SU-DHL-6 (cell line): ENCODE data around the gene BAX.
A peak's percentile ranks its signal among the peaks of the same experiment; 100 is the strongest.
"Not testable (repeated sequence)": the region's sequence is repeated elsewhere in the genome, so short reads cannot be mapped to it uniquely, and the experiment has no call there.

Experiments
- H2AFZ ChIP-seq: fragments of 200-600 bp; sonication (generic); 2 replicates; pipeline ENCODE4 v1.6.1; 2014; ENCODE audit warnings: low read depth, mild to moderate bottlenecking, moderate library complexity, mixed read lengths, antibody characterized with exemption, low read length; ENCODE audit not compliant: severe bottlenecking
- H3F3A ChIP-seq: fragments of 200-600 bp; shearing (Covaris generic); 2 replicates; pipeline ENCODE4 v1.6.0; 2016; ENCODE audit warnings: antibody characterized with exemption, mild to moderate bottlenecking; ENCODE audit not compliant: insufficient read depth
- H3K27ac ChIP-seq: fragments of 200-600 bp; sonication (generic); 2 replicates; pipeline ENCODE4 v1.5.1; 2016; ENCODE audit warnings: low read depth, mild to moderate bottlenecking, low read length, moderate library complexity, mixed read lengths
- H3K27me3 ChIP-seq: fragments of 200-600 bp; sonication (generic), shearing (Covaris generic); 2 replicates; pipeline ENCODE4 v1.6.0; 2014; ENCODE audit warnings: mild to moderate bottlenecking, low read length
- H3K36me3 ChIP-seq: fragments of 200-600 bp; sonication (generic); 2 replicates; pipeline ENCODE4 v1.6.1; 2014; ENCODE audit warnings: mild to moderate bottlenecking, low read length, mixed read lengths
- H3K4me2 ChIP-seq: fragments of 300-600, 200-600 bp; shearing (Covaris generic), sonication (generic); 2 replicates; pipeline ENCODE4 v1.6.0; 2014; ENCODE audit warnings: low read length, low read depth, mild to moderate bottlenecking; ENCODE audit not compliant: poor library complexity, severe bottlenecking
- H3K4me3 ChIP-seq: fragments of 200-600 bp; sonication (generic); 2 replicates; pipeline ENCODE4 v1.5.1; 2014; ENCODE audit warnings: antibody characterized with exemption, low read length, mild to moderate bottlenecking, mixed read lengths; ENCODE audit not compliant: insufficient read depth, poor library complexity, severe bottlenecking
- H3K79me2 ChIP-seq: fragments of 200-600 bp; sonication (generic); 2 replicates; pipeline ENCODE4 v1.6.1; 2014; ENCODE audit warnings: mild to moderate bottlenecking, low read length, moderate library complexity; ENCODE audit not compliant: insufficient read depth
- H3K9ac ChIP-seq: fragments of 200-600 bp; sonication (generic); 2 replicates; pipeline ENCODE4 v1.7.0; 2014; ENCODE audit warnings: mild to moderate bottlenecking, low read length
- H3K9me2 ChIP-seq: fragments of 200-600 bp; sonication (generic); replicated peaks from 2 replicates; pipeline ENCODE4 v1.6.1; 2014; ENCODE audit warnings: low read length; ENCODE audit not compliant: insufficient read depth
- H3K9me3 ChIP-seq: fragments of 200-600 bp; sonication (generic); 2 replicates; pipeline ENCODE4 v1.6.1; 2014; ENCODE audit warnings: low read length, mixed read lengths; ENCODE audit not compliant: insufficient read depth
- H4K20me1 ChIP-seq: fragments of 200-600 bp; sonication (generic); 2 replicates; pipeline ENCODE4 v1.6.1; 2014; ENCODE audit warnings: low read depth, mild to moderate bottlenecking, antibody characterized with exemption, low read length, moderate library complexity, mixed read lengths
- CTCF ChIP-seq: fragments of 200-600 bp; sonication (generic); IDR thresholded peaks from one replicate; pipeline ENCODE4 v1.5.1; 2017; ENCODE audit warnings: antibody characterized with exemption, mild to moderate bottlenecking, low read length, moderate library complexity; ENCODE audit not compliant: insufficient read depth, poor library complexity, severe bottlenecking
- EZH2phosphoT487 ChIP-seq: fragments of 200-600 bp; sonication (generic), shearing (Covaris generic); conservative IDR thresholded peaks from 2 replicates; pipeline ENCODE4 v1.6.1; 2018; ENCODE audit warnings: mild to moderate bottlenecking, antibody characterized with exemption, low read length, moderate library complexity, mixed read lengths

The BAX gene

DNA sequence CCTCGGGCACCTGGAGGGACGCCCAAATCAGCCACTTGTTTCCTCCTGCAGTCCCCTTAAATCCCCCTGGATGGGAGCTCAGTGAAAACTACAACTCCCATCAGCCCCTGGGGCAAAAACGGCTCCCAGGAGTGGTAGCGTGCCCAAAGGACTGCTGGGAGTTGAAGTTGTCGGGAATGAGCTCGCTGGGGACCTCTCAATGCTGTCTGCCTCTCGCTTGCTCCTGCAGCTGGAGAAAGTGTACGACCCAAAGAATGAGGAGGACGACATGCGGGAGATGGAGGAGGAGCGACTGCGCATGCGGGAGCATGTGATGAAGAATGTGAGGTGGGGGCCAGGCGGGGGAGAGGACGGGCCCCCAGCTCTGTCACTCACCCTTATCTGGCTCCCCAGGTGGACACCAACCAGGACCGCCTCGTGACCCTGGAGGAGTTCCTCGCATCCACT is 35.9 kb upstream of the BAX start:
- Histone ChIP-seq H3K27ac (peak overlapping the region; percentile 75), H3K79me2 (no peaks in the 10 kb centered on the region), H2AFZ (no peak overlapping the region), H3K9me3 (no peaks in the 10 kb centered on the region), H3K4me3 (peak overlapping the region; percentile 15), H4K20me1 (no peaks in the 10 kb centered on the region), H3K9ac (peak overlapping the region; percentile 43), H3K36me3 (no peaks in the 10 kb centered on the region), H3K9me2 (no peaks in the 10 kb centered on the region), H3K4me2 (peak overlapping the region; percentile 41), H3F3A (peaks cover 7% of the 10 kb centered on the region; the same call in 1 of the 2 replicates), H3K27me3 (no peaks in the 10 kb centered on the region)
- TF ChIP-seq EZH2phosphoT487: no peak
- TF ChIP-seq CTCF: no peak

DNA sequence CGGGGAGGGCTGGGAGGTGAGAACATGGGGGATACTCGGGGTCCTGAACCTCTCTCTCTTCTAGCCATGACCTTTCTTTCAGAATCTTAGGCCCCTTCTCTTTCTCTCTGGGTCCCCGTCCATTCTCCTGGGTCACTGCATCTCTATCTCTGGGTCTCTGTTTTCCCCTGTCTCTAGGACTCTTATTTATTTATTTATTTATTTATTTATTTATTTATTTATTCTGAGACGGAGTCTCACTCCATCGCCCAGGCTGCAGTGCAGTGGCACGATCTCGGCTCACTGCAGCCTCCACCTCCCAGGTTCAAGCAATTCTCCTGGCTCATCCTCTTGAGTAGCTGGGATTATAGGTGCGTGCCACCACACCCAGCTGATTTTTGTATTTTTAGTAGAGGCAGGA is 35.4 kb upstream of the BAX start:
- H3K9ac ChIP-seq, H2AFZ ChIP-seq, H3K4me3 ChIP-seq, H3K79me2 ChIP-seq, H3K9me2 ChIP-seq, H3K9me3 ChIP-seq, H3K27ac ChIP-seq, H3F3A ChIP-seq, H4K20me1 ChIP-seq, H3K36me3 ChIP-seq, H3K4me2 ChIP-seq, H3K27me3 ChIP-seq: not testable (repeated sequence)

DNA sequence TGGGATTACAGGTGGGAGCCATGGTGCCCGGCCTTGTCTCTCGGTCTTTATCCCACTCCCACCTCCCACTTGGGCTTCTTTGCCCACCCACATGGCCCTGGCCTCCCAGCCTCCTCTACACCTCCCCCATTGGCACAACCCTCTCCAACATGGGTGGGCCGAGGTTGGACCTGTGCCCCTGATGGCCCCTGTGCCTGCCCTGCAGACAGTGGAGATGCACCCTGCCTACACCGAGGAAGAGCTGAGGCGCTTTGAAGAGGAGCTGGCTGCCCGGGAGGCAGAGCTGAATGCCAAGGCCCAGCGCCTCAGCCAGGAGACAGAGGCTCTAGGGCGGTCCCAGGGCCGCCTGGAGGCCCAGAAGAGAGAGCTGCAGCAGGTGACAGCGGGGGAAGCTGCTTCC is 33.7 kb upstream of the BAX start:
- TF ChIP-seq EZH2phosphoT487 (no peak), CTCF (no peak)
- H3F3A ChIP-seq: peaks cover 6% of the 10 kb centered on the region; the same call in 1 of the 2 replicates
- no peaks in the 10 kb centered on the region for H3K9me2 ChIP-seq
- H3K4me3 ChIP-seq: no peak overlapping the region
- H3K79me2 ChIP-seq: no peaks in the 10 kb centered on the region
- H3K9me3 ChIP-seq: no peaks in the 10 kb centered on the region
- H3K9ac ChIP-seq: no peak overlapping the region
- H3K27ac ChIP-seq: no peak overlapping the region
- H3K36me3 ChIP-seq: no peaks in the 10 kb centered on the region
- H3K27me3 ChIP-seq: no peaks in the 10 kb centered on the region
- no peaks in the 10 kb centered on the region for H4K20me1 ChIP-seq
- H3K4me2 ChIP-seq: no peak overlapping the region
- no peak overlapping the region for H2AFZ ChIP-seq

DNA sequence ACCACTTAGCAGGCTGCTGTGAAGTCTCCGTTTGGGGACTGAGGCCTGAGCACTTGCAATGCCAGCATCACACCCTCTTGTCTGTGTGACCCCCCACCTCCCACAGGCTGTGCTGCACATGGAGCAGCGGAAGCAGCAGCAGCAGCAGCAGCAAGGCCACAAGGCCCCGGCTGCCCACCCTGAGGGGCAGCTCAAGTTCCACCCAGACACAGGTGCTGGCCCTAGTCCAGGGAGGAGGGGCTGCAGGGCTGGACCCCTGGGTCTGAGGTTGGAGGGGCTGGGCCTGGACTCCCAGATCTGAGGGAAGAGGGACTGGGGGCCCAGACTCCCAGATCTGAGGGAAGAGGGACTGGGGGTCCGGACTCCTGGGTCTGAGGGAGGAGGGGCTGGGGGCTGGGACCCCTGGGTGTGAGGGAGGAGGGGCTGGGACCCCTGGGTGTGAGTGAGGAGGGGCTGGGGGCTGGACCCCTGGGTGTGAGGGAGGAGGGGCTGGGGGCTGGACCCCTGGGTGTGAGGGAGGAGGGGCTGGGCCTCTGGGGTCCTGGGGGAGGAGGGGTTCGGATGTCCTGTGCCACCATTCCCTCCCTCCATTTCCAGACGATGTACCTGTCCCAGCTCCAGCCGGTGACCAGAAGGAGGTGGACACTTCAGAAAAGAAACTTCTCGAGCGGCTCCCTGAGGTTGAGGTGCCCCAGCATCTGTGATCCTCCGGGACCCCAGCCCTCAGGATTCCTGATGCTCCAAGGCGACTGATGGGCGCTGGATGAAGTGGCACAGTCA is 32.8 kb upstream of the BAX start:
- H3F3A ChIP-seq: 0 out of 2 replicates have a peak, but pooled peaks cover 3% of the 10 kb centered on the region
- TF ChIP-seq CTCF: no peak
- TF ChIP-seq EZH2phosphoT487: no peak
- no peaks in the 10 kb centered on the region for H3K79me2 ChIP-seq
- no peak overlapping the region for H3K4me2 ChIP-seq
- no peaks in the 10 kb centered on the region for H3K9me3 ChIP-seq
- no peak overlapping the region for H3K27ac ChIP-seq
- H4K20me1 ChIP-seq: no peaks in the 10 kb centered on the region
- H3K36me3 ChIP-seq: no peaks in the 10 kb centered on the region
- H3K9me2 ChIP-seq: no peaks in the 10 kb centered on the region
- no peaks in the 10 kb centered on the region for H3K27me3 ChIP-seq
- H3K9ac ChIP-seq: no peak overlapping the region
- no peak overlapping the region for H3K4me3 ChIP-seq
- no peak overlapping the region for H2AFZ ChIP-seq
